CD4-positive, alpha-beta T cell treated with Interleukin-21 for 1 hour (primary cell): ENCODE results near the gene SIDT2.

ENCODE experiments used
- DNase-seq: peaks from one replicate; pipeline ENCODE4 v3.0.0-alpha.2; 2020

Gene SIDT2

GRCh38 chr11:117189941-117190544, 11.5 kb downstream of the SIDT2 start:
- no peak for DNase-seq

GRCh38 chr11:117191680-117192400, 13.3 kb downstream of the SIDT2 start:
- DNase-seq = no peak

- no peak for DNase-seq
These were observed 13.9 kb downstream of the SIDT2 start for GRCh38 chr11:117192401-117192875.

DNA sequence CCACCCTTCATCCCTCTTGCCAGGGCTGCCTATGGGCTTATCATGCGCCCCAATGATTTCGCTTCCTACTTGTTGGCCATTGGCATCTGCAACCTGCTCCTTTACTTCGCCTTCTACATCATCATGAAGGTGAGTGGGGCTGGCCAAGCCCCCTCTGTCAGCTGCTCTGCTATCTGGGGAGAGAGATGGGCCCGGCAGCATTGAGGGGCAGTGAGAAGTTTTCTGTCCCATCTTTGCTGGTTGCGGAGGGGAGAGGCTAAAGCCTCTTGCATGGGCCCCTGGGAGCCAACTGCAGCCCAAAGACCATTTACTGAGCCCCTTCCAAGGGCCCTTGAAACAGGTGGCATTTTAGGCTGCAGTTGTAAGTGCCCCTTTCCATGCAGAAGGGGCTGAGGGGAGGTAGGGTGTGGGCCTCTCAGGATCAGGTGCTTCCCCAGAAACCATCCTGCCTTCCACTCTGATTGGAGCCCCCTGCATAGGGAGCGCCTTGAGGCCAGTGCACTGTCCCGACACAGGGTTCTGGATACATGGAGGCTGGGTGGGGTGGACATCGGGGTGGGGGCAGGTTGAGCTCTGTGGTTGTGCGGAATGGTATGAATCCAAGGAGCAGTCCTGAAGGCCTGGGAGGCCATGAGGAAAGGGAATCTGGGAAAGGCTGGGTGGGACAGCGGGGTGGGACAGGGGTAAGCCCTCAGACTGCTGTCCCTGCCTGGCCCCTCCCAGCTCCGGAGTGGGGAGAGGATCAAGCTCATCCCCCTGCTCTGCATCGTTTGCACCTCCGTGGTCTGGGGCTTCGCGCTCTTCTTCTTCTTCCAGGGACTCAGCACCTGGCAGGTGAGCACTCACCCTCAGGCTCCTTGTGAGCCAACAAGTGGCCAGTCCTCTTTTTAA, 14.8 kb downstream of the SIDT2 start:
- DNase-seq = no peak

GRCh38 chr11:117194267-117194666, 15.7 kb downstream of the SIDT2 start:
- DNase-seq = no peak

- DNase-seq = no peak
These were observed 16.7 kb downstream of the SIDT2 start for GRCh38 chr11:117195258-117195657.

- no peak for DNase-seq
These were observed 17.2 kb downstream of the SIDT2 start for GRCh38 chr11:117195761-117196160.

- no peak for DNase-seq
These were observed 18.5 kb downstream of the SIDT2 start for GRCh38 chr11:117197006-117197405.

- no peak for DNase-seq
These were observed 19.2 kb downstream of the SIDT2 start for GRCh38 chr11:117197516-117198456.

DNA sequence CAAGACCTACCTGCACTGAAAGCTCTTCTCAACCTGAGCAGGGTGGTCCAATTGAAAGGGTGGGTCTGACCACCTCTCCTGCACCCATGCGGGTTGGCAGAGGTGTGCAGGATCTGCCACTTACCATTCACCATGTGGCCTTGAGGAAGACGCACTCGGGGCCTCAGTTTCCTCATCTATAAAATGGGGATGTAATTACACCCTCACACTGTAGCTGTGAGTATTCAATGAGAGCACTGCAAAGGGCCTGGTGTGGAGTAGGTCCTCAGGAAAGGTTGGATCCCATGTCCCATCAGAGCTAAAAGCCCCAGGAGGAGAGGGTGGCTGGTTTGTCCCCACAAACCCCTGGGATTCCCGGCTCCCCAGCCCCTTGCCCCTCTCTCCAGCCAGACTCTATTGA, 20.1 kb downstream of the SIDT2 start:
- DNase-seq = no peak

DNA sequence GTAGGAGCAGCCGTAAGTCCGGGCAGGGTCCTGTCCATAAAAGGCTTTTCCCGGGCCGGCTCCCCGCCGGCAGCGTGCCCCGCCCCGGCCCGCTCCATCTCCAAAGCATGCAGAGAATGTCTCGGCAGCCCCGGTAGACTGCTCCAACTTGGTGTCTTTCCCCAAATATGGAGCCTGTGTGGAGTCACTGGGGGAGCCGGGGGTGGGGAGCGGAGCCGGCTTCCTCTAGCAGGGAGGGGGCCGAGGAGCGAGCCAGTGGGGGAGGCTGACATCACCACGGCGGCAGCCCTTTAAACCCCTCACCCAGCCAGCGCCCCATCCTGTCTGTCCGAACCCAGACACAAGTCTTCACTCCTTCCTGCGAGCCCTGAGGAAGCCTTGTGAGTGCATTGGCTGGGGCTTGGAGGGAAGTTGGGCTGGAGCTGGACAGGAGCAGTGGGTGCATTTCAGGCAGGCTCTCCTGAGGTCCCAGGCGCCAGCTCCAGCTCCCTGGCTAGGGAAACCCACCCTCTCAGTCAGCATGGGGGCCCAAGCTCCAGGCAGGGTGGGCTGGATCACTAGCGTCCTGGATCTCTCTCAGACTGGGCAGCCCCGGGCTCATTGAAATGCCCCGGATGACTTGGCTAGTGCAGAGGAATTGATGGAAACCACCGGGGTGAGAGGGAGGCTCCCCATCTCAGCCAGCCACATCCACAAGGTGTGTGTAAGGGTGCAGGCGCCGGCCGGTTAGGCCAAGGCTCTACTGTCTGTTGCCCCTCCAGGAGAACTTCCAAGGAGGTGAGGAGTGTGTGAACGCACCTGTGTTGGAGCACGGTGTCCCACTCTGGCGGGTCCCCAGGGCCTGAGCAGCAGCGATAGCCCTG, 20.7 kb downstream of the SIDT2 start, which contains the start of gene TAGLN:
TAGLN (plus strand) TSS at position 318 of the 863 bp plus-strand sequence. CDS start 3,644 bp downstream, outside the sequence.
- no peak for DNase-seq

DNA sequence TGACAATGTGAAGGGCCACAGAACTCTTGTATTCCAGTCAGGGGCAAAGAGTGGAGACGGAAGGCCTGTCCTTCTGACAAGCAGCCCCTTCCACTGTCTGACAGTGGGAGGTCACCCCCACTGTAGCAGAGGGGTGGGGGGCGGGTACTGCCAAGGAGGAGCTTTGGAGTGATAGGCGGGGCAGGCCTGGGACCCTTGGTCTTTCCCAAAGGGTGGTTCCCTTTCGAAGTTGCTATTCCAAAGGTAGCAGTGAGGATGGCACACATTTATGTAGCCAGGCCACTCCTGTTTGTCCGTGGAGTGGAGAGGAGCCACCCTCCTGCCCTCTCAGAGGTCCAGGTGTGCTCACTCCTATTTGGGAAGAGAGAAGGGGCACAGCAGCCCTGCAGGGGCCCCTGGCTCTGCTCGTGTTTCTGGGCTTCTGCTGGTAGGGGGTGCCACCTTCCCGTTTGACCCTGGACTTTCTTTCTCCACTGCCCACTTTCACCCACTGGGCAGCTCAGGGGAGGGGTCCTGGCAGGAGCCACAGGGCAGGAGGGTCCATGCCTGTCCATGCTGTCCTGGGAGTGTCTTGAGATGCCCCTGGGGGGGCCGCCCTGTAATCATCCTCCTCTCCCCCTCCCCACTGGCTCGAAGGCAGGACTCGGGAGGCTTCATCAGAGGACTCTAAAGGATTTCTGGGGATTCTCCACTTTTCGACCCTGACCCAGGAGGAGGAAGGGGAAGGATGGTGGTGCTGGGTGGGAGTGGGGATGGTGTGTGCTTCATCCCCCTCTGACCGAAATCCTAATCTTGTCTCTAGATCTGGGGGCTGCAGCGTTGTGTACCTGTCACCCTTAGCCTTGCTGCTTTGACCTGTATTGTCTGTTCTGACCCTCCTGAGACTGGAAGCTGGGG, 21.6 kb downstream of the SIDT2 start:
- DNase-seq = no peak

DNA sequence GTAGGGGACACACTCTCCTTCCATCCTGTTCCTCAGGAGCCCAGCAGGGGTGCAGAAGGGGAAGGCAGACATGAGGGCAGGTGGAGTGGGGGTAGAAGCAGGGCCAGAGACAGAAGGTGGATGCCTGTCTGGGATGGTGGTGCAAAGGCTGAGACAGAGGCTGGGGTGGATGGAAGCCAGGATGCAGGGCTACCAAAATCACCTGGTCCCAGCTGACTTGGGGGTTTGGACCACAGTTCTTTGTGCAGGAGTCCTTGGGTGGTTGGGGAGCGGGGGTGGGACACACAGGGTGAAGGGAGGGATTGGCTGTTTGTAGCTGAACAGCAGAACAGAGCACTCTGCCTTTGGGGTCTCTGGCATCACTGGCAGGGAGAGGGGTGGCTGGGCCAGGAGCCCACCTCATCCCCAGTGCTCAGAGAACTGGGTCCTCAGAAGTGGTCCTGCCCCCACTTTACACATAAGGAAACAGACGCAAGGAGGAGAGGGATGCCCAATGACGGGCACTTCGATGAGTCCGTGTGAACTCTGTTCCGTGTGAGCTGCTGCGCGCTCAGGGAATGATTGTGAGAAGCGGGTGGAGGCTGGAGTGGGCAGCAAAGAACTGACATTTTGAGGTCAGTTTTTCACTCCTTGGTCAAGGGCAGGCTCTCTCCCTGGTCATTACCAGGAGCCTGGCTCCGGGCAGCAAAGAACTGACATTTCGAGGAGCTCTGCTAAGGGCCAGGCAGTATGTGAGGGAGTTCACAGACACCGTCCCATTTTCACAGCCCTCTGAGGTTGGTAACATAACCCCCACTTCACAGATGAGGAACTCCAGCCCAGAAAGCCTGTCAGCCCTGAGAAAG, 22.5 kb downstream of the SIDT2 start:
- DNase-seq = no peak

GRCh38 chr11:117201658-117202305, 23.2 kb downstream of the SIDT2 start:
- no peak for DNase-seq

GRCh38 chr11:117202386-117203068, 24.0 kb downstream of the SIDT2 start:
- no peak for DNase-seq

DNA sequence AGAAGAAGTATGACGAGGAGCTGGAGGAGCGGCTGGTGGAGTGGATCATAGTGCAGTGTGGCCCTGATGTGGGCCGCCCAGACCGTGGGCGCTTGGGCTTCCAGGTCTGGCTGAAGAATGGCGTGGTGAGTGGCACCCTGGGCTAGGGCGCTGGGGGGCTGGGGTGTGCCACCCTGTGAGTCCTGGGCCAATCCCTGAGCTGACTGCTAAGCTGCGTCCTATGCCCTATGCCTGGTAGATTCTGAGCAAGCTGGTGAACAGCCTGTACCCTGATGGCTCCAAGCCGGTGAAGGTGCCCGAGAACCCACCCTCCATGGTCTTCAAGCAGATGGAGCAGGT, 24.5 kb downstream of the SIDT2 start:
- no peak for DNase-seq

DNA sequence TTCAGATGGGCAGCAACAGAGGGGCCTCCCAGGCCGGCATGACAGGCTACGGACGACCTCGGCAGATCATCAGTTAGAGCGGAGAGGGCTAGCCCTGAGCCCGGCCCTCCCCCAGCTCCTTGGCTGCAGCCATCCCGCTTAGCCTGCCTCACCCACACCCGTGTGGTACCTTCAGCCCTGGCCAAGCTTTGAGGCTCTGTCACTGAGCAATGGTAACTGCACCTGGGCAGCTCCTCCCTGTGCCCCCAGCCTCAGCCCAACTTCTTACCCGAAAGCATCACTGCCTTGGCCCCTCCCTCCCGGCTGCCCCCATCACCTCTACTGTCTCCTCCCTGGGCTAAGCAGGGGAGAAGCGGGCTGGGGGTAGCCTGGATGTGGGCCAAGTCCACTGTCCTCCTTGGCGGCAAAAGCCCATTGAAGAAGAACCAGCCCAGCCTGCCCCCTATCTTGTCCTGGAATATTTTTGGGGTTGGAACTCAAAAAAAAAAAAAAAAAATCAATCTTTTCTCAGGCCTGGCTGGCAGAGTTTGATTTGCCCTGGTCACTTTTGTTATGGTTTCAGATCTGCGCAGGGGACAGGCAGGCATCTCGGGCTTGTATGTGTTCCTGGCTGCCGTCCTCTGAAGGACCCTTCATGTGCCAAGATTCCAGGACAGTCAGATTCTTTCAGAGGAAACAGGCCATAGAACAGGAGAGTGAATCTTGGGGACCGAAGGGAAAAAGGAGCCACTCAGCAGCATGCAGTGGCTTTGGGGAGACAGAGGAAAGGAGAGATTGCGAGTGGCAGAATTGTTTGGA, 25.9 kb downstream of the SIDT2 start:
- DNase-seq = no peak
